ENCODE data around the gene DIP2B.
A peak's percentile ranks its signal among the peaks of the same experiment; 100 is the strongest.
"Not testable (repeated sequence)": the region's sequence is repeated elsewhere in the genome, so short reads cannot be mapped to it uniquely, and the experiment has no call there.

DIP2B gene

GRCh38 chr12:50765095-50765911 lies 260.5 kb downstream of the DIP2B start:
- DNase-seq (ENCODE audit: low read depth in 2 of 2), result peak in 1 of 2 donors; percentile 25

- no peak for DNase-seq (ENCODE audit: low read depth in 2 of 2)
Measured at GRCh38 chr12:50768391-50768790, 263.6 kb downstream of the DIP2B start.

- not testable (repeated sequence) for DNase-seq (ENCODE audit: low read depth in 2 of 2)
Measured at GRCh38 chr12:50768813-50769212, 264.0 kb downstream of the DIP2B start.

GRCh38 chr12:50771409-50771808 lies 266.6 kb downstream of the DIP2B start:
- no peak for DNase-seq (ENCODE audit: low read depth in 2 of 2)

GRCh38 chr12:50772470-50772869 lies 267.7 kb downstream of the DIP2B start:
- DNase-seq (ENCODE audit: low read depth in 2 of 2), result no peak

GRCh38 chr12:50772877-50773276 lies 268.1 kb downstream of the DIP2B start:
- DNase-seq (ENCODE audit: low read depth in 2 of 2), result no peak

- DNase-seq (ENCODE audit: low read depth in 2 of 2), result no peak
Measured at GRCh38 chr12:50775251-50775650, 270.5 kb downstream of the DIP2B start.

- no peak for DNase-seq (ENCODE audit: low read depth in 2 of 2)
Measured at GRCh38 chr12:50776749-50777728, 272.3 kb downstream of the DIP2B start.

- DNase-seq (ENCODE audit: low read depth in 2 of 2), result no peak
Measured at GRCh38 chr12:50778663-50779590, 274.1 kb downstream of the DIP2B start.

- no peak for DNase-seq (ENCODE audit: low read depth in 2 of 2)
Measured at GRCh38 chr12:50780013-50780412, 275.2 kb downstream of the DIP2B start.

- DNase-seq (ENCODE audit: low read depth in 2 of 2), result no peak
Measured at GRCh38 chr12:50784501-50784900, 279.7 kb downstream of the DIP2B start.

- no peak for DNase-seq (ENCODE audit: low read depth in 2 of 2)
Measured at GRCh38 chr12:50785406-50786001, 280.7 kb downstream of the DIP2B start.

GRCh38 chr12:50786498-50787231 lies 281.9 kb downstream of the DIP2B start:
- DNase-seq (ENCODE audit: low read depth in 2 of 2), result no peak

GRCh38 chr12:50787618-50788017 lies 282.8 kb downstream of the DIP2B start:
- DNase-seq (ENCODE audit: low read depth in 2 of 2), result no peak

GRCh38 chr12:50788561-50788960 lies 283.8 kb downstream of the DIP2B start:
- DNase-seq (ENCODE audit: low read depth in 2 of 2), result no peak

- no peak for DNase-seq (ENCODE audit: low read depth in 2 of 2)
Measured at GRCh38 chr12:50790081-50790480, 285.3 kb downstream of the DIP2B start.
